SKM-1 (cell line): ENCODE data around the gene PRSS53.

Experiments used
- DNase-seq: peaks from one replicate; lab custom pipeline; 2025; ENCODE audit not compliant: unreplicated experiment; lab: John Stamatoyannopoulos, UW

Gene PRSS53

GRCh38 chr16:31080035-31080629 is 8.6 kb downstream of the PRSS53 start:
- no peak for DNase-seq

GRCh38 chr16:31079342-31079944 is 9.3 kb downstream of the PRSS53 start:
- DNase-seq: no peak

- no peak for DNase-seq
Observed at GRCh38 chr16:31078597-31079341, 10.0 kb downstream of the PRSS53 start.

GRCh38 chr16:31077592-31078396 is 10.9 kb downstream of the PRSS53 start:
- DNase-seq: no peak

- no peak for DNase-seq
Observed at GRCh38 chr16:31077024-31077423, 11.7 kb downstream of the PRSS53 start.

GRCh38 chr16:31076319-31076718 is 12.4 kb downstream of the PRSS53 start:
- DNase-seq: no peak

- DNase-seq: no peak
Observed at GRCh38 chr16:31074814-31075183, 13.9 kb downstream of the PRSS53 start.

GRCh38 chr16:31073970-31074813 is 14.6 kb downstream of the PRSS53 start, which contains the start of the genes ZNF646 and ZNF668:
ZNF646 (plus strand) TSS chr16:31074422; CDS start chr16:31076325, 1,903 bp downstream.
ZNF668 (minus strand) TSS chr16:31074240; CDS start chr16:31064459, 9,781 bp downstream.
- peak; percentile 100 for DNase-seq

GRCh38 chr16:31073142-31073969 is 15.4 kb downstream of the PRSS53 start:
- DNase-seq: peak; percentile 81

GRCh38 chr16:31072540-31073141 is 16.1 kb downstream of the PRSS53 start:
- no peak for DNase-seq

- DNase-seq: no peak
Observed at GRCh38 chr16:31071861-31072260, 16.9 kb downstream of the PRSS53 start.

GRCh38 chr16:31067342-31067741 is 21.4 kb downstream of the PRSS53 start:
- no peak for DNase-seq

- no peak for DNase-seq
Observed at GRCh38 chr16:31064882-31065461, 23.8 kb downstream of the PRSS53 start.

- no peak for DNase-seq
Observed at GRCh38 chr16:31063843-31064611, 24.7 kb downstream of the PRSS53 start.

GRCh38 chr16:31063495-31063842 is 25.3 kb downstream of the PRSS53 start:
- no peak for DNase-seq

- no peak for DNase-seq
Observed at GRCh38 chr16:31061813-31062440, 26.8 kb downstream of the PRSS53 start.

- DNase-seq: no peak
Observed at GRCh38 chr16:31061126-31061812, 27.5 kb downstream of the PRSS53 start.
